ENCODE results near the gene MAD1L1.

Gene MAD1L1

DNA sequence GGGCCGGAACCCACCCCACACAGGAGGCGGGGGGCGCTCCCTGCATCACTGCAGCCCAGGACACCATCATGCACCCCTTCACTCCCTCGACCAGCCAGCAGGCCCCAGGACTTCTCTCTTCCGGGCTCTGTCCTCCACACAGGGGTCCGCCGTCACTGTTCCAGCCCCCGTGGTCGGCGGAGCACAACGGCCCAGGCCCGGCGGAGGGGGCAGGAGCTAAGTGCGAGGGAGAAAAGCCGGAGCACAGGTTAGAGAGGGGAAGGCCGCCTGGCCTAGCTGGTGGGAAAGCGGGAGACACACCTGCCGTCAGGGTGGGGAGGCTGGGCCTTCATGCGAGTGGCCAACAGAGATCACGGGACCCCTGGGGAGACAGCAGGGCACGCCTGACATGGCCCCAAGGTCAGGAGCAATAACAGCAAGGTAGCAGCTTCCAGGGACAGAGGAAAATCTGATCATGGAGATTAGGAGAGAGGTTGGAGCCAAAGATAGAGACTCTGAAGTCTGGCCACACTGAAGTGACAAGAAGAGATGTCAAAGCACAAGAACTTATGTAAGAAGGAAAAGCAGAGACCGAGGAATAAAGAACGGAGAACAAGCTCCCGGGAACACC lies 151.1 kb downstream of the MAD1L1 start:
- H3K27me3 ChIP-seq (ENCODE audit: control insufficient read depth in 5 of 5, insufficient read depth in 4 of 5, low read length in 5 of 5): no peaks in the 10 kb centered on the region
- H3K4me3 ChIP-seq (ENCODE audit: low read depth in 1 of 5, low read length in 5 of 5): no peak overlapping the region
- H3K9ac ChIP-seq (ENCODE audit: low read length in 5 of 5): no peak overlapping the region
- no peaks in the 10 kb centered on the region for H3K4me1 ChIP-seq (ENCODE audit: control insufficient read depth in 5 of 5, insufficient read depth in 5 of 5, low read length in 5 of 5)
- H3K36me3 ChIP-seq (ENCODE audit: control insufficient read depth in 5 of 5, insufficient read depth in 5 of 5, low read length in 5 of 5): peaks cover 0 to 20% (median 14%) of the 10 kb centered on the region in 5 donors
- H3K27ac ChIP-seq (ENCODE audit: low read depth, low read length): no peak overlapping the region
- no peaks in the 10 kb centered on the region for H3K9me3 ChIP-seq (ENCODE audit: control insufficient read depth in 5 of 5, low read length in 5 of 5)

DNA sequence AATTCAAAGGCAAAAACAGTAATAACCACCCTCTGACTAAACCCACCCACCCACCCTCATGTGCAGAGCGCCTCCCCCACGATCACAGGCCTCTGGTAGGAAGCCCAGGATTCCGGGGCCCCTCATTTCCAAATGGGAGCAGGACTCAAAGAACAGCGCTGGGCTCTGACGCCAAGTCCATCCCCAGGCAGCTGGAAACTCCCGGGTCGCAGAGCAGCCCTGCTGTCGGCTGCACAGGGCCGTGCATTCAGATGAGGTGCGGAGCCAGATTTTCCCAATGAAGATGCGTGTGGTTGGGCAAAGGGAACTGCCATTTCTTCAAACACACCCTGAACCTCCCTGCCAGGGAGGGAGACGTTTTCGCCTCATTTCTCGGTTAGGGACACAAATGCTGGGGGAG lies 152.3 kb downstream of the MAD1L1 start:
- no peak overlapping the region for H3K27ac ChIP-seq (ENCODE audit: low read depth, low read length)
- H3K4me1 ChIP-seq (ENCODE audit: control insufficient read depth in 5 of 5, insufficient read depth in 5 of 5, low read length in 5 of 5): no peaks in the 10 kb centered on the region
- H3K27me3 ChIP-seq (ENCODE audit: control insufficient read depth in 5 of 5, insufficient read depth in 4 of 5, low read length in 5 of 5): no peaks in the 10 kb centered on the region
- H3K36me3 ChIP-seq (ENCODE audit: control insufficient read depth in 5 of 5, insufficient read depth in 5 of 5, low read length in 5 of 5): peaks cover 0 to 30% (median 19%) of the 10 kb centered on the region in 5 donors
- H3K4me3 ChIP-seq (ENCODE audit: low read depth in 1 of 5, low read length in 5 of 5): no peak overlapping the region
- no peaks in the 10 kb centered on the region for H3K9me3 ChIP-seq (ENCODE audit: control insufficient read depth in 5 of 5, low read length in 5 of 5)
- no peak overlapping the region for H3K9ac ChIP-seq (ENCODE audit: low read length in 5 of 5)

DNA sequence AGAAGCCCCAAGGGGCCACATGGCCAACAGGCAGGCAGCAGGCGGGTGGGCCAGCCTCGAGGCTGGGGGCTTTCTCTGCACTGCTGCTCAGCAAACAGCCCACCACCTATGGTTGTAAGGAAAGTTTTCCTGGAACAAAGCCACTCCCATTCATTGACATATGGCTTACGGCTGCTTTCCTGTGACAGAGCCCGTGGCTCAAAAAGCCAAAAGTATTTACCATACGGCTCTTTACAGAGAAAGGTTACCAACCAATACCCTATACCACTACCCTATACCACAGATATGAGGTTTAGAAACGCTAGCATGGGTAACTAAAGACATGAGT lies 152.7 kb downstream of the MAD1L1 start:
- Histone ChIP-seq H3K9ac (ENCODE audit: low read length in 5 of 5) (no peak overlapping the region), H3K4me3 (ENCODE audit: low read depth in 1 of 5, low read length in 5 of 5) (no peak overlapping the region), H3K36me3 (ENCODE audit: control insufficient read depth in 5 of 5, insufficient read depth in 5 of 5, low read length in 5 of 5) (peaks cover 0 to 30% (median 19%) of the 10 kb centered on the region in 5 donors), H3K27me3 (ENCODE audit: control insufficient read depth in 5 of 5, insufficient read depth in 4 of 5, low read length in 5 of 5) (no peaks in the 10 kb centered on the region), H3K27ac (ENCODE audit: low read depth, low read length) (no peak overlapping the region), H3K9me3 (ENCODE audit: control insufficient read depth in 5 of 5, low read length in 5 of 5) (no peaks in the 10 kb centered on the region), H3K4me1 (ENCODE audit: control insufficient read depth in 5 of 5, insufficient read depth in 5 of 5, low read length in 5 of 5) (peaks cover 0 to 1% (median 0%) of the 10 kb centered on the region in 5 donors)

DNA sequence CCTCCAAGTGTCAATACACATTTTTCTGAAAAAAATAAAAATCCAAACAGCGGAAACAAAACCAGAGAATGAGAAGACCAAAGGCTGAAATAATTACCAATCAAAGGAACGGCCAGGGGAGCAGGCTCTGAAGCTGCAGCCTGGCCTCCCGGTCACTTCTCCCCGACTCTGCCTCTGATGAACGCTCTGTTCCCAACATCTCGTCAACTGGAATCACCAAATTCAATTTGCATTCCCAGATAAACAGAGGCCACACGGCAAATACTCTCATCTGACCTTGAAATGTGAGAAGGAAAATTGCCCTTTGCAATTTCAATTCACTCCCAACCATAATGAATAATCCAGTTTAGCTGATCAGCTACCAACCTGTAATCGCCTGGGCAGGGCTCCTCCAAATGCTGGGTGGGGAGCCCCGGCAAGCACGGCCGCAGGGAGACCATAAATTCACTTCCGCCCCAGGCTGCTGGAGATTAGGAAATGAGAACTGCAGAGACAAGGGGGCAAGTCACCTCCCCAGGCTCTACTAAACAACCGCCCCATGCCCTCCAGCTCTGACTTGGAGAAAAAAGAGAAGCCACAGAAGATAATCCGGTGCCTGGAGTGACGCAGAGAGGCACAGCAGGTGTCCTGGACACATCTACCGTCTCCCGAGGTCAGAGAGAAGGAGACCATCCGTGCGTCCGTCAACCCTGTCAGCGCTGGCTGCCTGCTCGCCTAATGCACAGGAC lies 153.2 kb downstream of the MAD1L1 start:
- Histone ChIP-seq H3K4me3 (ENCODE audit: low read depth in 1 of 5, low read length in 5 of 5) (no peak overlapping the region), H3K27me3 (ENCODE audit: control insufficient read depth in 5 of 5, insufficient read depth in 4 of 5, low read length in 5 of 5) (no peaks in the 10 kb centered on the region), H3K9ac (ENCODE audit: low read length in 5 of 5) (no peak overlapping the region), H3K27ac (ENCODE audit: low read depth, low read length) (no peak overlapping the region), H3K36me3 (ENCODE audit: control insufficient read depth in 5 of 5, insufficient read depth in 5 of 5, low read length in 5 of 5) (peaks cover 0 to 30% (median 19%) of the 10 kb centered on the region in 5 donors), H3K9me3 (ENCODE audit: control insufficient read depth in 5 of 5, low read length in 5 of 5) (no peaks in the 10 kb centered on the region), H3K4me1 (ENCODE audit: control insufficient read depth in 5 of 5, insufficient read depth in 5 of 5, low read length in 5 of 5) (peaks cover 0 to 5% (median 0%) of the 10 kb centered on the region in 5 donors)

DNA sequence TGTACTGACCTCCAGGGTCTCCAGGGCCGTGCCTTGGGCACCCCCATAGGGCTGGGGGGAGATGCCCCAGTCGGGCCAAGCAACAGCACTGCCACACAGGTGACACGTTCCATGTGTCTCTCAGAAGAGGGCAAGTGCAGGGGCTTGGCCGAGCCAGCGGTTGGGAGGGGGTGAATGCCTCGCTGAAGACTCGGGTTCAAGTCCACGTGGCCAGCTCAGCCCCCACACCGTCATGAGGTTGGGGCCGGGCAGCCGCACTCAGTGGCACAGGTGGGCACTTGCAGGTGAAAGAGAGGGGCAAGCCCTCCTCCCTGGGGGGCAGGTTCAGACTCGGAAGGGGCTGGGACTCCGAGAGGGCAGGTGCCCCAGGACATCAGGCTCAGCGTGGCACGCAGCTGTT lies 153.8 kb downstream of the MAD1L1 start:
- no peak overlapping the region for H3K4me3 ChIP-seq (ENCODE audit: low read depth in 1 of 5, low read length in 5 of 5)
- no peak overlapping the region for H3K27ac ChIP-seq (ENCODE audit: low read depth, low read length)
- H3K36me3 ChIP-seq (ENCODE audit: control insufficient read depth in 5 of 5, insufficient read depth in 5 of 5, low read length in 5 of 5): peaks cover 0 to 26% (median 19%) of the 10 kb centered on the region in 5 donors
- H3K9ac ChIP-seq (ENCODE audit: low read length in 5 of 5): no peak overlapping the region
- no peaks in the 10 kb centered on the region for H3K27me3 ChIP-seq (ENCODE audit: control insufficient read depth in 5 of 5, insufficient read depth in 4 of 5, low read length in 5 of 5)
- no peaks in the 10 kb centered on the region for H3K9me3 ChIP-seq (ENCODE audit: control insufficient read depth in 5 of 5, low read length in 5 of 5)
- peaks cover 0 to 5% (median 0%) of the 10 kb centered on the region in 5 donors for H3K4me1 ChIP-seq (ENCODE audit: control insufficient read depth in 5 of 5, insufficient read depth in 5 of 5, low read length in 5 of 5)

DNA sequence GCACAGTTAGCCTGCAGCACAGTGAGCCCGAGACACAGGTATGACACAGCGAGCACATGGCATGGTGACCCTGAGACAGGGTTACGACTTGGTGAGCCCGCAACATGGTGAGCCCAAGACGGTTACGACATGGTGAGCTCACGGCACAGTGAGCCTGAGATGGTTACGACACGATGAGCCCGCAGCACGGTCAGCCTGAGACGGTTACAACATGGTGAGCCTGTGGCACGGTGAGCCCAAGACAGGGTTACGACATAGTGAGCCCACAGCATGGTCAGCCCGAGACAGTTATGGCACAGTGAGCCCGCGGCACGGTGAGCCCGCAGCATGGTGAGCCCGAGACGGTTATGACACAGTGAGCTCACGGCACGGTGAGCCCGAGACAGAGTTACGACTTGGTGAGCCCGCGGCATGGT lies 156.1 kb downstream of the MAD1L1 start:
- Histone ChIP-seq H3K27ac (ENCODE audit: low read depth, low read length) (no peak overlapping the region), H3K27me3 (ENCODE audit: control insufficient read depth in 5 of 5, insufficient read depth in 4 of 5, low read length in 5 of 5) (no peaks in the 10 kb centered on the region), H3K36me3 (ENCODE audit: control insufficient read depth in 5 of 5, insufficient read depth in 5 of 5, low read length in 5 of 5) (peaks cover 0 to 21% (median 12%) of the 10 kb centered on the region in 5 donors), H3K4me1 (ENCODE audit: control insufficient read depth in 5 of 5, insufficient read depth in 5 of 5, low read length in 5 of 5) (peaks cover 0 to 5% (median 0%) of the 10 kb centered on the region in 5 donors), H3K4me3 (ENCODE audit: low read depth in 1 of 5, low read length in 5 of 5) (no peak overlapping the region), H3K9me3 (ENCODE audit: control insufficient read depth in 5 of 5, low read length in 5 of 5) (no peaks in the 10 kb centered on the region), H3K9ac (ENCODE audit: low read length in 5 of 5) (no peak overlapping the region)

DNA sequence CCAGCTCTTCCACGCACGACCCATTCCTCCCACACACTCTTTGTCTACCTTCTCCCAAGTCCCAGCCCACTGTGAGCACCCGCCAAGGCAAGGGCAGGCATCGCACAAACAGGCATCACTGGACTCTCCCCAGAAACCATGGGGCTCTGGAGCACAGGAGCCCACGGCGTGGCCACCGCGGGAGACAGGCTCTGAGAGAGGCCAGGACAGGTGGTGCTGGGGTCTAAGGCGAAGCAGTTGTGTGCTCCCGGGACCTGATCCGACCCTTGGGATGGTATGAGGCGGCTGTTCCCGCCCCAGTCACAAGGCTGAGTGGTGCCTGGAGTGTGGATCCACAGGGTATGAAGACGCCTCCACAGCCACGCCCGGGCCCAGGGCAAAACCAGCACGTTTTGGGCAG lies 156.9 kb downstream of the MAD1L1 start:
- Histone ChIP-seq H3K27ac (ENCODE audit: low read depth, low read length) (no peak overlapping the region), H3K4me1 (ENCODE audit: control insufficient read depth in 5 of 5, insufficient read depth in 5 of 5, low read length in 5 of 5) (peaks cover 0 to 5% (median 0%) of the 10 kb centered on the region in 5 donors), H3K4me3 (ENCODE audit: low read depth in 1 of 5, low read length in 5 of 5) (no peak overlapping the region), H3K36me3 (ENCODE audit: control insufficient read depth in 5 of 5, insufficient read depth in 5 of 5, low read length in 5 of 5) (peaks cover 0 to 21% (median 11%) of the 10 kb centered on the region in 5 donors), H3K27me3 (ENCODE audit: control insufficient read depth in 5 of 5, insufficient read depth in 4 of 5, low read length in 5 of 5) (no peaks in the 10 kb centered on the region), H3K9ac (ENCODE audit: low read length in 5 of 5) (no peak overlapping the region), H3K9me3 (ENCODE audit: control insufficient read depth in 5 of 5, low read length in 5 of 5) (no peaks in the 10 kb centered on the region)

DNA sequence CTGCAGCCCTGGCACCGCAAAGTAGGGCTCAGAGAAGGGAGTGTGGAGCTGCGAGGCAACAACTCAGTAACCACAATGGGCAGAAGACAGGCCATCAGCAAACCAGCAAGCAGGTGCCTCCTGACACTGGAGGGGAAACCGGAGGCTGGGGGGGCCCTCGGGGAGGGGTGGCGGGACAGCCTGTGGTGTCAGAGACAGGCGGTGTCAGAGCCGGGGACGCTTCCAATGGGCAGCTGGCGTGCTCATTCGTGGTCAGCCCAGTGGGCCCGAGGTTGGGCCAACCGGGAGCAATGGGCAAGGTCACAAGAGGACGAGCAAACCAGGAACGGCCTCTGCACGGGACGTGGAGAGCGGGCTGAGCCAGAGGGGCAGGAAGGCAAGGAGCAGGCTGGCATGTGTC lies 158.1 kb downstream of the MAD1L1 start:
- no peak overlapping the region for H3K27ac ChIP-seq (ENCODE audit: low read depth, low read length)
- H3K27me3 ChIP-seq (ENCODE audit: control insufficient read depth in 5 of 5, insufficient read depth in 4 of 5, low read length in 5 of 5): no peaks in the 10 kb centered on the region
- H3K4me3 ChIP-seq (ENCODE audit: low read depth in 1 of 5, low read length in 5 of 5): no peak overlapping the region
- peaks cover 0 to 5% (median 0%) of the 10 kb centered on the region in 5 donors for H3K4me1 ChIP-seq (ENCODE audit: control insufficient read depth in 5 of 5, insufficient read depth in 5 of 5, low read length in 5 of 5)
- H3K9me3 ChIP-seq (ENCODE audit: control insufficient read depth in 5 of 5, low read length in 5 of 5): no peaks in the 10 kb centered on the region
- peaks cover 0 to 21% (median 11%) of the 10 kb centered on the region in 5 donors for H3K36me3 ChIP-seq (ENCODE audit: control insufficient read depth in 5 of 5, insufficient read depth in 5 of 5, low read length in 5 of 5)
- no peak overlapping the region for H3K9ac ChIP-seq (ENCODE audit: low read length in 5 of 5)

DNA sequence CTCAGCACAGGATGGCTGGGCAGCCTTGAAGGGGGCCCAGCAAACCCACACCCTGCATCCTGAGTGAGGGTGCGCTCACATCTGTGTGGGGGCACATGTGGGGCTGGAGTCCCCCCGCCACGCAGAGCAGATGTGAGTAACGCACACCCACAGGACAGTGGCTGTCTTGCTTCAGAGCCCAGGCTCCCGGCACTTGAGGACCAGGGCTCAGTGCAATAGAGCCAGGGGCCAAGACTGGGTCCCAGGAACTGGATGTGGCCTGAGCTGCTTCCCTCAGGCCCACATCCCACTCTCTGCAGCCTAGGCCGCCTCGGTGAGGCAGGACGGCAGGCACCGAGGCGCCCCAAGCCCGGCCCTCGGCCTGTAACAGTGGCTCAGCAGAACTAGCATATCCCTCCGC lies 159.9 kb downstream of the MAD1L1 start:
- H3K4me3 ChIP-seq (ENCODE audit: low read depth in 1 of 5, low read length in 5 of 5): no peak overlapping the region
- H3K27me3 ChIP-seq (ENCODE audit: control insufficient read depth in 5 of 5, insufficient read depth in 4 of 5, low read length in 5 of 5): no peaks in the 10 kb centered on the region
- H3K9me3 ChIP-seq (ENCODE audit: control insufficient read depth in 5 of 5, low read length in 5 of 5): no peaks in the 10 kb centered on the region
- H3K4me1 ChIP-seq (ENCODE audit: control insufficient read depth in 5 of 5, insufficient read depth in 5 of 5, low read length in 5 of 5): peaks cover 0 to 5% (median 0%) of the 10 kb centered on the region in 5 donors
- no peak overlapping the region for H3K9ac ChIP-seq (ENCODE audit: low read length in 5 of 5)
- peaks cover 0 to 31% (median 24%) of the 10 kb centered on the region in 5 donors for H3K36me3 ChIP-seq (ENCODE audit: control insufficient read depth in 5 of 5, insufficient read depth in 5 of 5, low read length in 5 of 5)
- H3K27ac ChIP-seq (ENCODE audit: low read depth, low read length): no peak overlapping the region

DNA sequence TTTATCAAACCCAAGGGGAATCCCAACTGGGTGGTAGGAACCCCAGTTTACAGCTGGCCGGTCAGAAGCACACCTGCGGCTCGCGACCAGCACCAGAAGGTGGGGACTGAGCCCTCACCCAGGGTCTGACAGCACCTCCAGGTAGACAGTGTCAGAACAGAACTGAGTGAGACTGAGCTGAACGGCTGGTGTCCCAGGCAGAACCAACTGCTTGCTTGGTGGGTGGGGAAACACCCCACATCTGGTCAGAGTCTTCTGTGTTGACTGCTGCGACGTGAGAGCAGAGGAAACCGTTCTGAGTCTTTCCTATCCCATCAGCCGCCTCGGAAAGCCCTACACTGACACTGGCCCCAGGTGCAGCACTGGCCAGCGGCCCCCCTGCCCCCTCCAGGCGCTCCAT lies 160.7 kb downstream of the MAD1L1 start:
- Histone ChIP-seq H3K27me3 (ENCODE audit: control insufficient read depth in 5 of 5, insufficient read depth in 4 of 5, low read length in 5 of 5) (no peaks in the 10 kb centered on the region), H3K27ac (ENCODE audit: low read depth, low read length) (no peak overlapping the region), H3K9me3 (ENCODE audit: control insufficient read depth in 5 of 5, low read length in 5 of 5) (no peaks in the 10 kb centered on the region)

More for the DNA sequence above, 160.7 kb downstream of the MAD1L1 start:
- Histone ChIP-seq H3K4me1 (ENCODE audit: control insufficient read depth in 5 of 5, insufficient read depth in 5 of 5, low read length in 5 of 5) (peaks cover 0 to 5% (median 0%) of the 10 kb centered on the region in 5 donors), H3K36me3 (ENCODE audit: control insufficient read depth in 5 of 5, insufficient read depth in 5 of 5, low read length in 5 of 5) (peaks cover 0 to 35% (median 29%) of the 10 kb centered on the region in 5 donors), H3K9ac (ENCODE audit: low read length in 5 of 5) (no peak overlapping the region), H3K4me3 (ENCODE audit: low read depth in 1 of 5, low read length in 5 of 5) (no peak overlapping the region)

All from subcutaneous abdominal adipose tissue (tissue), 5 donors.